Activated CD4-positive, alpha-beta T cell treated with anti-CD3 and anti-CD28 coated beads, Interleukin-2, amount 50 U/mL, for 1 hour (primary cell): ENCODE results near the gene KCNJ2.

Experiments
- DNase-seq: peaks from one replicate; pipeline ENCODE4 v3.0.0-alpha.2; 2020

Gene KCNJ2

GRCh38 chr17:70206361-70207010 is 37.2 kb downstream of the KCNJ2 start:
- no peak for DNase-seq

GRCh38 chr17:70207184-70207583 is 37.9 kb downstream of the KCNJ2 start:
- no peak for DNase-seq

GRCh38 chr17:70208080-70208794 is 38.9 kb downstream of the KCNJ2 start:
- no peak for DNase-seq

DNA sequence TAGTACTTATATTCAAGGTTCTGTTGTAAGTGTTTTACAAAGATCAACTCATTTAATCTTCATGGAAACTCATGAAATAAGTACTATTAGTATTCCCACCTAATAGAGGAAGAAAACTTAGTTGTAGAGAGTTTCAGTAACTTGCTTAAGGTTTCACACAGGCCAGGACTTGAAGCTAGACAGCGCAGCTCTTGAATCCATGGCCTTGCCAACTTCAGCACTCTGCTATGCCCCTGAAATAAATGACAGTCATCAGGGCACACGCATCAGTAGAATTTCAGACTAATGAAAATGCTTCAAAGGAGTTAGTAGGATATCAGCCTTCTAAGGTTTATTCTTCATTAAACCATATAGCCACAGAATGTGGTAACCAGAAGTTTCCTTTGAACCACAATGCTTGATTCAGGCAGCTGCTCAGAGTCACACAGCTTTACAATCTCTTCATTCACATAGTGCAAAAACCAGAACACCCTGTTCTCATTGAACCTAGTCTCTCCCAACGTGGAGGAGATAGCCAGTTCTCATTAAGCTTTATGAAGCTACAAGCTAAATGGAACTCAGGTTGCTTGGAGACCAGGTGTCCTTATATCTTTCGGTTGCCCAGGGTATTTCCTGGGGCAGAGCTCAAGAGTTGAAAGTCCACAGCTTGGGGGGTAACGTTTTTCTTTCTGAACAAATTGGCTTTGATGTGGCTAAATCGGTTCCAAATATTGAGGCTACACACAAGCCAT is 39.7 kb downstream of the KCNJ2 start:
- no peak for DNase-seq

- DNase-seq, result no peak
Measured at GRCh38 chr17:70215656-70216055, 46.3 kb downstream of the KCNJ2 start.

DNA sequence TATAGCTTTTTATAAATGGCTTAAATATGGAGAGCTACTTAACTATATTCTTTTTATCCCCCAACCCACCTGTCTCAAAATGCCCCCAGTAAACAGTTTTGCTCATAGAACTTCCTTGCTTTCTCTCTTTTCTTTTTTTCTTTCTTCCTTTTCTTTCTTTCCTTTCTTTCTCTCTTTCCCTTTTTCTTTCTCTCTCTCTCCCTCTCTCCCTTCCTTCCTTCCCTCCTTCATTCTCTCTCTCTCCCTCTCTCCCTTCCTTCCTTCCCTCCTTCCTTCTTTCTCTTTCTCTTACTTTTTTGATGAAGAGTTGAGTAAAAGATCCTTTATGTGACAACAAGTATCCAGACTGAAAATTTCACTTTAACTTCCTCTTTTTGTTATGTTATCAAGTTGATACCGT is 48.2 kb downstream of the KCNJ2 start:
- DNase-seq, result no peak

- no peak for DNase-seq
Measured at GRCh38 chr17:70225276-70225675, 55.9 kb downstream of the KCNJ2 start.
